Measurements from ENCODE around the gene WDR18.

Gene WDR18, protein sequence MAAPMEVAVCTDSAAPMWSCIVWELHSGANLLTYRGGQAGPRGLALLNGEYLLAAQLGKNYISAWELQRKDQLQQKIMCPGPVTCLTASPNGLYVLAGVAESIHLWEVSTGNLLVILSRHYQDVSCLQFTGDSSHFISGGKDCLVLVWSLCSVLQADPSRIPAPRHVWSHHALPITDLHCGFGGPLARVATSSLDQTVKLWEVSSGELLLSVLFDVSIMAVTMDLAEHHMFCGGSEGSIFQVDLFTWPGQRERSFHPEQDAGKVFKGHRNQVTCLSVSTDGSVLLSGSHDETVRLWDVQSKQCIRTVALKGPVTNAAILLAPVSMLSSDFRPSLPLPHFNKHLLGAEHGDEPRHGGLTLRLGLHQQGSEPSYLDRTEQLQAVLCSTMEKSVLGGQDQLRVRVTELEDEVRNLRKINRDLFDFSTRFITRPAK

DNA sequence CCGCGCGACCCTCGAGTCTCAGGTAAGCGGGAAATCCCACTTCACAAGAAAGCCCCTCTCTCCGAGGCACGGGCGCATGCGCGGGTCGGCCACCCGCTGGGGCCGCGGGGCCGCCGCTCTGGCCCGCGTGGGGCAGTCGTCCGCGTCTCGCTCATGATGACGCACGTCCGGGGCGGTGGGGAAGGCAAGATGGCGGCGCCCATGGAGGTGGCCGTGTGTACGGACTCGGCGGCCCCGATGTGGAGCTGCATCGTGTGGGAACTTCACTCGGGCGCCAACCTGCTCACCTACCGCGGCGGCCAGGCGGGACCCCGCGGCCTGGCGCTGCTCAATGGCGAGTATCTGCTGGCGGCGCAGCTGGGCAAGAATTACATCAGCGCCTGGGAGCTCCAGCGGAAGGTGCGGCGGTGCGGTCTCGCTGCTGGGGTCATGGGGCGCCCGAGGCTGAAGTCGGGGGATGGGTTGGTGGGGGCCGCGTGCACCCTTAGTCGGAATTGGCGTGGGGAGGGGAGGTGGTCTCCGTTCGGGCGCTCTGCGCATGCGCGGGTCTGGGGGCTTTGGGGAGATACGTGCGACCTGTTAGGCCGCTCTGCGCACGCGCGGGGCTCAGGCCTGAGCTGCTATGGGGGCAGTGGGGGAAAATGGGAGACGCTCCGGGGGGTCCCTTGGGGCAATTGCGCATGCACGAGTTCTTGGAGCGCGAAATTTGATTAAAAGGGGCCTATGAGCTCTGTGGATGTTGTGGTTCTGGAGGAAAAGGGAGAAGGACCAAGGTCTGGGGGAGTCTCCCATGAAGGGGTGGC lies at the start of gene WDR18:
Gene WDR18 (plus strand): TSS at position 181 of the 803 bp plus-strand sequence. CDS start 9 bp downstream, at position 190.
- TF ChIP-seq, protein P1, sequence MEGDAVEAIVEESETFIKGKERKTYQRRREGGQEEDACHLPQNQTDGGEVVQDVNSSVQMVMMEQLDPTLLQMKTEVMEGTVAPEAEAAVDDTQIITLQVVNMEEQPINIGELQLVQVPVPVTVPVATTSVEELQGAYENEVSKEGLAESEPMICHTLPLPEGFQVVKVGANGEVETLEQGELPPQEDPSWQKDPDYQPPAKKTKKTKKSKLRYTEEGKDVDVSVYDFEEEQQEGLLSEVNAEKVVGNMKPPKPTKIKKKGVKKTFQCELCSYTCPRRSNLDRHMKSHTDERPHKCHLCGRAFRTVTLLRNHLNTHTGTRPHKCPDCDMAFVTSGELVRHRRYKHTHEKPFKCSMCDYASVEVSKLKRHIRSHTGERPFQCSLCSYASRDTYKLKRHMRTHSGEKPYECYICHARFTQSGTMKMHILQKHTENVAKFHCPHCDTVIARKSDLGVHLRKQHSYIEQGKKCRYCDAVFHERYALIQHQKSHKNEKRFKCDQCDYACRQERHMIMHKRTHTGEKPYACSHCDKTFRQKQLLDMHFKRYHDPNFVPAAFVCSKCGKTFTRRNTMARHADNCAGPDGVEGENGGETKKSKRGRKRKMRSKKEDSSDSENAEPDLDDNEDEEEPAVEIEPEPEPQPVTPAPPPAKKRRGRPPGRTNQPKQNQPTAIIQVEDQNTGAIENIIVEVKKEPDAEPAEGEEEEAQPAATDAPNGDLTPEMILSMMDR (IDR thresholded peaks at IDR 0.05; ENCODE audit: control insufficient read depth, extremely low read depth, insufficient read depth), result no peak
- DNase-seq (ENCODE audit: low read depth), result peak; percentile 50
- peak within 1 kb of the TSS; percentile 98 for H3K4me3 ChIP-seq (ENCODE audit: low read depth, low read length)

DNA sequence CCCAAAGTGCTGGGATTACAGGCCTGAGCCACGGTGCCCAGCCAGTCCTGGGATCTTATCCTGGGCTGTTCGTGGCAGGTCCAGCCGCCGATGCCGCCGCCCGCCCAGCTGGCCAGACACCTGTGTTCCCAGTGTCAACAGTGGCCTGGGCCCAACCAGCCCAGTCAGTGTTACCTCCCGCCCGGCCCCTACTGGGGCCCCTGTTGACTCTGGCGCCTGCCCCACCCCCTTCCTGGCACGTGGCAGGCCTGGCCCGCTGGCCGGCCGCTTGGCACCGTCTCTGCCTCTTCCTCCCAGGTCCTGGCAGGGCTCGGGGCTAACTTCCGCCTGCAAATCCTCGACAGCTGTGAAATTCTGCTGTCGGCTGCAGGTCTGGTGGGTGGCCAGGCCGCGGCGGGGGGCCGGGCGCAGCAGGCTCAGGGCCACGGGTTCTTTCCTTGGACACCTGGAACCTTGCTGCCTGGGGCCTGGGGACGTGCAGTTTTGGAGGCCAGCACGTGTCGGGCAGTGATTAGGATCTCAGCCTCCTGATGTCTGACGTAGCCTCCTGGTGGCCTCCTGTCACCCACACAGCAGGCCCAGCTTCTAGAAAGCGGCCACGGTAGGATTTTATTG lies 49.2 kb upstream of the WDR18 start:
- H3K4me3 ChIP-seq (ENCODE audit: low read depth, low read length), result no peak overlapping the region
- peak; percentile 95 for DNase-seq (ENCODE audit: low read depth)
- TF ChIP-seq, protein P1 (IDR thresholded peaks at IDR 0.05; ENCODE audit: control insufficient read depth, extremely low read depth, insufficient read depth), result no peak

GRCh38 chr19:936175-936546 lies 48.0 kb upstream of the WDR18 start:
- H3K4me3 ChIP-seq (ENCODE audit: low read depth, low read length), result no peak overlapping the region
- no peak for DNase-seq (ENCODE audit: low read depth)
- TF ChIP-seq, protein P1 (IDR thresholded peaks at IDR 0.05; ENCODE audit: control insufficient read depth, extremely low read depth, insufficient read depth), result no peak

DNA sequence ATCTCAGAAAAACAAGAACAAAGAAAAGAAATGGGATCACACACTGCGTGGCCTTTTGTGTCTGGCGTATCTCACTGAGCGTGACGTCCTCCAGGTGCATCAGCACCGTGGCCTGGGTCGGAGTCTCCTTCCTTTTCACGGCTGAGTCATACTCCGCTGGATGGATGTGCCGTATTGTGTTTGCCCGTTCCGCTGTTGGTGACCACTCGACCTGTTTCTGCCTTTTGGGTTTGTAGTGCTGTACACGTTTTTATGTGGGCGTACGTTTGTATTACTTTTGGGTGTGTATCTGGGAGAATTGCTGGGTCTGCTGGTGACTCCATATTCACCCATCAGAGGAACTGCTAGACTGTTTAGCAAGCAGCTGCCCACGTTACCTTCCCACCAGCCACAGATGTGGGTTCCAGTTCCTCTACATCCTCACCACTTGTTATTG lies 46.9 kb upstream of the WDR18 start:
- TF ChIP-seq, protein P1 (IDR thresholded peaks at IDR 0.05; ENCODE audit: control insufficient read depth, extremely low read depth, insufficient read depth), result no peak
- DNase-seq (ENCODE audit: low read depth), result no peak
- H3K4me3 ChIP-seq (ENCODE audit: low read depth, low read length), result no peak overlapping the region

DNA sequence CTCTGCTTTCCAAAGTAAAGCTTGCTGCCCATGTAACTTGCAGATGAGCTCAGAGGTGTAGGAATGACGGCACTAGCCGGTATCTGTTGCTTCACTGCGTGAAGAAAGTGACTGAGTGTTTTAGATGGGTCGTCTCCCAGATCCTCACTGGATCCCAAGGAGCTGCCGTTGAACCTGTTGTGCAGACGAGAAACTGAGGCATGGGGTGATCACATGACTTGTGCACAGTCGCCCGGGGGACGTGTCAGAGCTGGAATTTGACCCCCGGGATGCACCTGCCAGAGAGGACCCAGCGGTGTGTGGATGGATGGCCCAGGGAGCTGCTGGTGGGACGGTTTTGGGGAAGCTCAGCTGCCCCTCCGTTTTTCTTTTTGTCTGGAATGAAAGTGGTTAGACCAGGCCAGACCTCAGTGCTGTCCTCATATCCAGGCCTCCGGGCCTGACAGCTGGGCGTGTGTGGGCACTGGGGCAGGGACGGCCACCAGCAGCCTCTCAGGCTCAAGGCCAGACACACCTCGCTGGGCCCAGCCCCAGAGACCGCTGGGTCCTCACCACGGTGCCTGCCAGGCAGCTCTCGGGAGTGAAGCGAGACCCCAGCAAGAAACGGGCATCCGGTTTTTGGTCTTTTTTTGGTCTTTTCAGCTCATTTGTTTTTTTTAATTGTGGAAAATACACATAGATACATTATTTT lies 45.8 kb upstream of the WDR18 start:
- no peak overlapping the region for H3K4me3 ChIP-seq (ENCODE audit: low read depth, low read length)

DNA sequence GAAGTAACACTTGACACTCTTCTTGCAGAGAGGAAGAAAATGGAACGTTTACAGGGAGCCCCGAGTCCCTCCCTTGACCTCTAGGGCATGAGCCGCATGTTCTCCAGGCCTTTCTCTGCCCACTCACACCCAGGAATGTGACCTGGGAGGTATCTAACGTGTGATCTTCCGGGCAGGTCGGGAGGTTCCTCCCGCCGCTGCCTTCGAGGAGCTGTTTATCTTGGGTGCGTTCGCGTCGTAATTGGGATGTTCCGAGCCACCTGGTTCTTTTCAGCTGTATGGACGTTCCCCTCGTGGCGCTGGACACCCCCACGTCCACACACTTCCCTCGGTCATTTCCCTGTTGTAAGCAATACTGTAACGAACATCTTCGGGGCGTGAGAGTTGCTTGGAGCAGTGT lies 44.7 kb upstream of the WDR18 start:
- no peak overlapping the region for H3K4me3 ChIP-seq (ENCODE audit: low read depth, low read length)
- TF ChIP-seq, protein P1 (IDR thresholded peaks at IDR 0.05; ENCODE audit: control insufficient read depth, extremely low read depth, insufficient read depth), result no peak
- DNase-seq (ENCODE audit: low read depth), result no peak

More for the DNA sequence above, 45.8 kb upstream of the WDR18 start:
- TF ChIP-seq, protein P1 (IDR thresholded peaks at IDR 0.05; ENCODE audit: control insufficient read depth, extremely low read depth, insufficient read depth), result no peak
- DNase-seq (ENCODE audit: low read depth), result no peak
